ENCODE data around the gene ESF1.

DNA sequence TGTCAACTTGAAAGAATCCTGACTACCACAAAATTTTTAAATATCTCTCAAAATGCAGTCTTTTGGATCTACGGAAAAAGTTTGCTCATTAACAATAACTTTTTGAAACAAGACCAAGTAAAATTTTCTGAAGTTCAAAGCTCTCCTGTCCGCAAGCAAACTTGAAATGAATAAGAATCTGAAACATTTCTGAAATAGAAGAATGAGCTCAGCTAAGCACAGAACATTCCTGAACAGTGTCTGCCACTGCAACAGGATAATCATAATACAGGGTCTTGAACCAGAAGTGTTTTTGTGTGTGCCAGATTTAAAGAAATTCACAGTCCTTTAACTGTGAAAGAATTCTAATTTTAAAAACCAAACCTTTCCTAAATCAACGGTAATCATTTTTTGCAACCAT, 96.9 kb downstream of the ESF1 start:
- TF ChIP-seq RAD21 (IDR thresholded peaks at IDR 0.05) (no peak), EGR1 (IDR thresholded peaks at IDR 0.05; ENCODE audit: low read depth in 2 of 2) (no peak), YY1 (IDR thresholded peaks at IDR 0.05) (no peak), MAX (IDR thresholded peaks at IDR 0.05) (no peak), NR2F2 (IDR thresholded peaks at IDR 0.05) (no peak), GABPA (IDR thresholded peaks at IDR 0.05 in 1 of 2, conservative IDR thresholded peaks at IDR 0.05 in 1 of 2) (no peak), REST (IDR thresholded peaks at IDR 0.05) (no peak), FOXA1 (IDR thresholded peaks at IDR 0.05) (no peak)
- TF ChIP-seq, protein P1, sequence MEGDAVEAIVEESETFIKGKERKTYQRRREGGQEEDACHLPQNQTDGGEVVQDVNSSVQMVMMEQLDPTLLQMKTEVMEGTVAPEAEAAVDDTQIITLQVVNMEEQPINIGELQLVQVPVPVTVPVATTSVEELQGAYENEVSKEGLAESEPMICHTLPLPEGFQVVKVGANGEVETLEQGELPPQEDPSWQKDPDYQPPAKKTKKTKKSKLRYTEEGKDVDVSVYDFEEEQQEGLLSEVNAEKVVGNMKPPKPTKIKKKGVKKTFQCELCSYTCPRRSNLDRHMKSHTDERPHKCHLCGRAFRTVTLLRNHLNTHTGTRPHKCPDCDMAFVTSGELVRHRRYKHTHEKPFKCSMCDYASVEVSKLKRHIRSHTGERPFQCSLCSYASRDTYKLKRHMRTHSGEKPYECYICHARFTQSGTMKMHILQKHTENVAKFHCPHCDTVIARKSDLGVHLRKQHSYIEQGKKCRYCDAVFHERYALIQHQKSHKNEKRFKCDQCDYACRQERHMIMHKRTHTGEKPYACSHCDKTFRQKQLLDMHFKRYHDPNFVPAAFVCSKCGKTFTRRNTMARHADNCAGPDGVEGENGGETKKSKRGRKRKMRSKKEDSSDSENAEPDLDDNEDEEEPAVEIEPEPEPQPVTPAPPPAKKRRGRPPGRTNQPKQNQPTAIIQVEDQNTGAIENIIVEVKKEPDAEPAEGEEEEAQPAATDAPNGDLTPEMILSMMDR (IDR thresholded peaks at IDR 0.05; ENCODE audit: low read depth, low read length, missing input control), result no peak

Data from liver (tissue), 3 donors.